HUES48 (cell line): ENCODE results near the gene PAK4.
A peak's percentile ranks its signal among the peaks of the same experiment; 100 is the strongest.

Experiments
- H3K27ac ChIP-seq: one replicate; pipeline ENCODE4 v1.7.0; 2013; ENCODE audit warnings: low read depth, low read length, inconsistent platforms
- H3K27me3 ChIP-seq: 2 replicates; pipeline ENCODE4 v1.6.1; 2013; ENCODE audit warnings: mild to moderate bottlenecking, low read length; ENCODE audit not compliant: control insufficient read depth, insufficient read depth
- H3K36me3 ChIP-seq: 2 replicates; pipeline ENCODE4 v1.6.1; 2013; ENCODE audit warnings: low read length; ENCODE audit not compliant: control insufficient read depth, insufficient read depth
- H3K4me1 ChIP-seq: 2 replicates; pipeline ENCODE4 v1.6.1; 2013; ENCODE audit warnings: mild to moderate bottlenecking, low read length; ENCODE audit not compliant: control insufficient read depth, insufficient read depth
- H3K4me3 ChIP-seq: 2 replicates; pipeline ENCODE4 v1.5.1; 2013; ENCODE audit warnings: mild to moderate bottlenecking, low read depth, low read length
- H3K9ac ChIP-seq: 2 replicates; pipeline ENCODE4 v1.6.1; 2013; ENCODE audit warnings: mild to moderate bottlenecking, low read depth, low read length, moderate library complexity
- H3K9me3 ChIP-seq: 2 replicates; pipeline ENCODE4 v1.6.1; 2013; ENCODE audit warnings: low read length; ENCODE audit not compliant: control insufficient read depth, insufficient read depth

Gene PAK4

GRCh38 chr19:39150807-39151600, 25.4 kb downstream of the PAK4 start:
- Histone ChIP-seq H3K9me3 (peaks cover 3% of the 10 kb centered on the region; the same call in 1 of the 2 replicates), H3K9ac (no peak overlapping the region), H3K36me3 (no peaks in the 10 kb centered on the region; the same call in 1 of the 2 replicates), H3K27ac (no peak overlapping the region), H3K27me3 (no peaks in the 10 kb centered on the region), H3K4me3 (no peak overlapping the region), H3K4me1 (peaks cover 38% of the 10 kb centered on the region)

- Histone ChIP-seq H3K9ac (no peak overlapping the region), H3K4me3 (no peak overlapping the region), H3K36me3 (no peaks in the 10 kb centered on the region; the same call in 1 of the 2 replicates), H3K9me3 (peaks cover 3% of the 10 kb centered on the region; the same call in 1 of the 2 replicates), H3K27ac (no peak overlapping the region), H3K4me1 (peaks cover 31% of the 10 kb centered on the region), H3K27me3 (no peaks in the 10 kb centered on the region)
These were observed 26.5 kb downstream of the PAK4 start for GRCh38 chr19:39152066-39152465.

GRCh38 chr19:39154100-39154628, 28.6 kb downstream of the PAK4 start:
- Histone ChIP-seq H3K4me1 (peaks cover 25% of the 10 kb centered on the region), H3K4me3 (no peak overlapping the region), H3K9me3 (no peaks in the 10 kb centered on the region), H3K9ac (no peak overlapping the region), H3K27ac (no peak overlapping the region), H3K27me3 (no peaks in the 10 kb centered on the region), H3K36me3 (peaks cover 3% of the 10 kb centered on the region)

GRCh38 chr19:39154629-39155100, 29.1 kb downstream of the PAK4 start:
- Histone ChIP-seq H3K36me3 (peaks cover 3% of the 10 kb centered on the region), H3K9ac (no peak overlapping the region), H3K9me3 (no peaks in the 10 kb centered on the region), H3K4me3 (no peak overlapping the region), H3K27ac (peak overlapping the region; percentile 37), H3K27me3 (no peaks in the 10 kb centered on the region), H3K4me1 (peaks cover 25% of the 10 kb centered on the region)

GRCh38 chr19:39155114-39155700, 29.6 kb downstream of the PAK4 start:
- H3K4me1 ChIP-seq = peaks cover 25% of the 10 kb centered on the region
- no peaks in the 10 kb centered on the region for H3K9me3 ChIP-seq
- no peak overlapping the region for H3K4me3 ChIP-seq
- H3K27me3 ChIP-seq = no peaks in the 10 kb centered on the region
- H3K9ac ChIP-seq = no peak overlapping the region
- H3K36me3 ChIP-seq = peaks cover 3% of the 10 kb centered on the region
- peak overlapping the region; percentile 37 for H3K27ac ChIP-seq

- H3K36me3 ChIP-seq = peaks cover 3% of the 10 kb centered on the region
- H3K27ac ChIP-seq = no peak overlapping the region
- H3K9me3 ChIP-seq = no peaks in the 10 kb centered on the region
- peaks cover 25% of the 10 kb centered on the region for H3K4me1 ChIP-seq
- H3K4me3 ChIP-seq = no peak overlapping the region
- no peak overlapping the region for H3K9ac ChIP-seq
- H3K27me3 ChIP-seq = no peaks in the 10 kb centered on the region
These were observed 30.2 kb downstream of the PAK4 start for GRCh38 chr19:39155741-39156140.

GRCh38 chr19:39156326-39157230, 31.0 kb downstream of the PAK4 start:
- peaks cover 25% of the 10 kb centered on the region for H3K4me1 ChIP-seq
- H3K9me3 ChIP-seq = no peaks in the 10 kb centered on the region
- H3K27ac ChIP-seq = no peak overlapping the region
- H3K4me3 ChIP-seq = no peak overlapping the region
- H3K9ac ChIP-seq = no peak overlapping the region
- peaks cover 3% of the 10 kb centered on the region for H3K36me3 ChIP-seq
- no peaks in the 10 kb centered on the region for H3K27me3 ChIP-seq

- peaks cover 25% of the 10 kb centered on the region for H3K4me1 ChIP-seq
These were observed 31.9 kb downstream of the PAK4 start for GRCh38 chr19:39157275-39157996.

GRCh38 chr19:39157997-39158389, 32.4 kb downstream of the PAK4 start:
- H3K27me3 ChIP-seq = no peaks in the 10 kb centered on the region
- H3K9me3 ChIP-seq = no peaks in the 10 kb centered on the region
- H3K27ac ChIP-seq = no peak overlapping the region
- peaks cover 3% of the 10 kb centered on the region for H3K36me3 ChIP-seq
- no peak overlapping the region for H3K4me3 ChIP-seq
- no peak overlapping the region for H3K9ac ChIP-seq
- peaks cover 25% of the 10 kb centered on the region for H3K4me1 ChIP-seq

More at GRCh38 chr19:39157275-39157996, 31.9 kb downstream of the PAK4 start:
- H3K27me3 ChIP-seq = no peaks in the 10 kb centered on the region
- H3K36me3 ChIP-seq = peaks cover 3% of the 10 kb centered on the region
- no peaks in the 10 kb centered on the region for H3K9me3 ChIP-seq
- no peak overlapping the region for H3K4me3 ChIP-seq
- H3K27ac ChIP-seq = no peak overlapping the region
- H3K9ac ChIP-seq = no peak overlapping the region

- no peak overlapping the region for H3K27ac ChIP-seq
- H3K4me1 ChIP-seq = peaks cover 24% of the 10 kb centered on the region
- H3K4me3 ChIP-seq = no peak overlapping the region
These were observed 33.2 kb downstream of the PAK4 start for GRCh38 chr19:39158646-39159260.

More at GRCh38 chr19:39158646-39159260, 33.2 kb downstream of the PAK4 start:
- Histone ChIP-seq H3K36me3 (peaks cover 3% of the 10 kb centered on the region), H3K9me3 (no peaks in the 10 kb centered on the region), H3K9ac (no peak overlapping the region), H3K27me3 (no peaks in the 10 kb centered on the region)
